ENCODE measurements around the gene NFKBIA.
"Not testable (repeated sequence)": the region's sequence is repeated elsewhere in the genome, so short reads cannot be mapped to it uniquely, and the experiment has no call there.

Gene NFKBIA

DNA sequence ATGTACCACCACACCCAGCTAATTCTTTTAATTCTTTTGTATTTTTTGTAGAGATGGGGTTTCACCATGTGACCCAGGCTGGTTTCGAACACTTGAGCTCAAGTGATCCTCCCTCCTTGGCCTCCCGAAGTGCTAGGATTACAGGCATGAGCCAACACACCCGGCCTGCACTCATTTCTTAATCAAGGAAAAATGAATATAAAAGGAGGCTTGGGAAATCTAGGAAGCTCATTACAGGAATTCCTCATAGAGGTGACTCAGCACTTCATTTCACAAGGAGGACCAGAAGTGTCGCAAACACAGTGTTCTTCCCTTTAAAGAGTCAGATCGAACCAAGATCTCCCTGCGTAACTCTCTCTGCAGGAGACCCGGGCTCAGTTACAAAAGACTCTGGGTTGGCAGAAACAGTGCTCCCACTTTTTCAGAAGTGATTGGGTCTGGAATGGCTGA is 30.3 kb downstream of the NFKBIA start:
- in situ Hi-C loops (cut with HindIII; ENCODE audit: low sequenced_read_pairs), result no loop called here

- in situ Hi-C loops (cut with HindIII; ENCODE audit: low sequenced_read_pairs), result not testable (repeated sequence)
Observed at GRCh38 chr14:35373208-35373607, 31.3 kb downstream of the NFKBIA start.

- in situ Hi-C loops (cut with HindIII; ENCODE audit: low sequenced_read_pairs), result no loop called here
Observed at GRCh38 chr14:35370969-35371368, 33.6 kb downstream of the NFKBIA start.

DNA sequence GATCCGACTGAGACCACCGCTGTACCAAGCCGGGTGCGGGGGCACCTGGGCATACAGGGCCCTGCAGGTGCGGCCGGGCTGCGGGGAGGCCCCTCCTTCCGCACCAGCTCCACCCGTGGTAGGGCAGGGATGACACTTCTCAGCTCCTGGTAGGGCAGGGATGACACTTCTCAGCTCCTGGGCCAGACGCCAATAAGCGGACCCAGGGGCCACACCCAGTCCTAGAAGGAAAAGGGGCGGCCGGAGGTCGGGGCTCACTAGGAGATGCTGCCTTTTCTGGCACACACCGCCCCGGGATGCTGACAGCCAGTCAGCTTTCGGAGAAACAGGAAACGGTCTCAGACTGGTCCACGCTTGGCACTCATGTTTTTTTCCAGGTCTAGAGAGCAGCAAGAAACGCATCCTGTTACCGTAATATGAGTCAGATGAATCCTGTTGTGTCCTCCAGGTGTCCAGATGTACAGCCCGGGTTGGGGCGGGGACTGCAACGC is 34.8 kb downstream of the NFKBIA start:
- in situ Hi-C loops (cut with HindIII; ENCODE audit: low sequenced_read_pairs), result no loop called here

- in situ Hi-C loops (cut with HindIII; ENCODE audit: low sequenced_read_pairs), result no loop called here
Observed at GRCh38 chr14:35368583-35369392, 35.8 kb downstream of the NFKBIA start.

DNA sequence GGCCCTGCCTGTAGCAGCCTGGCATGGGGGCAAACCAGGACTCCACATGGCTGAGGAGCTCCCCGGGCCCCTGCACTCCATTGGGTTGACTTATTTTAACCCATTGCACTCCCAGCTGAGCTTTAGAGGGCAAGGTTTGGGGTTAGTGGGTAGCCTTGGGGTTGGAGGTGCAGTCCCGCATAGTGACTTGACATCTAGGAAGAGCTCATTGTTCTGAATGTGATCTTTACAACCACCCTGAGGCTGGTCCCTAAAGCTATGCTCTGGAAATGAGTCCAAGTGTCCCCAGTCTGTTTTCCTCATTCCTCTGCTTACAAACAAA is 36.4 kb downstream of the NFKBIA start:
- in situ Hi-C loops (cut with HindIII; ENCODE audit: low sequenced_read_pairs), result no loop called here

DNA sequence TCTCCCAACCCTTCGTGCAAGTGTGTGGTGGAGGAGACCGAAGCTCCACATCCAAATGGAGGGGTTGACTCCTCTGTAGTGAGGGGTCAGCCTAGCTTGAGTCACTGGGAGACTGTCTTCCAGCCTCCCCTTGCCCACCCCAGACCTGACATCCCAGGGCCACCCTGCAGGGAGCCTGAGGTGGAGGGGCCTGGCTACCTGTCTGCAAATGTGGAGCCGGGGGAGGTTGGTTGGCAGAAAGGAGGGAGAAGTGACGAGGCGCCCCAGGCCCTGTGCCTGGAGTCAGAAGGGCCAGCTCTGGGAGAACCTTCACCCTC is 37.5 kb downstream of the NFKBIA start:
- in situ Hi-C loops (cut with HindIII; ENCODE audit: low sequenced_read_pairs), result no loop called here

DNA sequence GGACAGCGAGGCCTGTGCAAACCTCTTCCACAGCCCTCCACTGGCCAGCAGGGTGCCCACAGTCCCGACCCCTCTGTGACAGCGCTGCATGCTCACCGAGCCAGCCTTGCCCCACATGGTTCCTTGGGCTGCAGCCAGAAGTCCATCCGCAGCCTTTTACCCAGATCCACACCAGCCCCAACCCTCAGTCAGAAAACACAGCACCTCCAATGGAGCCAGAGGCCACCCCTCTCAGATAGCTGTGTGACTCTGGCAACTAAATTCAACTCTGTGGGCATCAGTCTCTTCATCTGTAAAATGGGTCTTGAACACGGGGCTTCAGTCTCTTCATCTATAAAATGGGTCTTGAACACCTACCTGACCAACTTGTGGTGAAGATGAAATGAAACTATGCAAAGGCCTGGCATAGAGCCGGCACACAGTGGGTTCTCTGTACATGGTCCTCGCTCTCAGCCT is 38.0 kb downstream of the NFKBIA start:
- in situ Hi-C loops (cut with HindIII; ENCODE audit: low sequenced_read_pairs), result no loop called here

GRCh38 chr14:35366056-35366451 is 38.5 kb downstream of the NFKBIA start:
- in situ Hi-C loops (cut with HindIII; ENCODE audit: low sequenced_read_pairs), result no loop called here

DNA sequence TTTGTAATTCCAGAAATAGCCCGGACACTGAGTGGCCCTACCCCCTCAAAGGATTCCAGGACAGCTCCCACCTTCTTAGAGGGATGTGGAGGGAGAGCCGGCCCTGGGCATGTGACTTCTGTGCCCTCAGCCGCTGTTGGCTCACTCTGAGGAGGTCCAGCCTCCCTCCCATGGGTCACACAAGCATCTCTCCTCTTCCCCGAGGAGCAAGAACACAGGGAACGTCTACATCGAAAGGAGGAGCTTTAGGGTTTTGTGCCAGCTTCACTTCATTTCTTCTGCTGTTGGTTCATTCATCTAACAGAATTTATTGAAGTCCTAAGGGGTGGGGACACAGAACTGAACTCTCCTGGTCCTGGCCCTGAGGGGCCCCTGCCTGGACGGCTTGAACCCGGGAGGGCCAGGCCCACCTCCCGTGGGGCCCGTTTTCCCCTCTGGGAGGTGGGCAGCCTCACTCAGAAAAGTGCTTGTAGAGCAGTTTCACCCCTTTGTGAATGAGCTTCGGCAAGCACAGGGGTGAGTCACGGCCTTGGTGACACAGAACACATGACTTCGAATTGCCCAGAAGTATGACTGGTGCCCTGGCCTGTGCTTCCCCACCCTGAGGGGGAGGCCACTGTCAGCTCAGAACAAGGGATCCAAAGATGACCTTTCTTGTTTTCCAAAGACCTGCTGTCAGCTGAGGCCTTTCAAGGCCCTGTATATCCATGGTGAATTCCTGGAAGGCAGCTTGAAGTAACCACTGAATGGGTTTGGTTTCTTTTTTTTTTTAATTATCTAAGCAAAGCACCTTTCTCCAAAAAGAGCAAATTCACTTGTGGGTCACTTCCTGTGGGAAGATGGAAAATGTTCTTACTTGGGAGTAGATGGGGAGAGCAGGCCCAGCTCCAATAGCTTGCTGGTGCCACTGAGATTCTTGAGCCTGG is 39.2 kb downstream of the NFKBIA start:
- in situ Hi-C loops (cut with HindIII; ENCODE audit: low sequenced_read_pairs), result no loop called here

DNA sequence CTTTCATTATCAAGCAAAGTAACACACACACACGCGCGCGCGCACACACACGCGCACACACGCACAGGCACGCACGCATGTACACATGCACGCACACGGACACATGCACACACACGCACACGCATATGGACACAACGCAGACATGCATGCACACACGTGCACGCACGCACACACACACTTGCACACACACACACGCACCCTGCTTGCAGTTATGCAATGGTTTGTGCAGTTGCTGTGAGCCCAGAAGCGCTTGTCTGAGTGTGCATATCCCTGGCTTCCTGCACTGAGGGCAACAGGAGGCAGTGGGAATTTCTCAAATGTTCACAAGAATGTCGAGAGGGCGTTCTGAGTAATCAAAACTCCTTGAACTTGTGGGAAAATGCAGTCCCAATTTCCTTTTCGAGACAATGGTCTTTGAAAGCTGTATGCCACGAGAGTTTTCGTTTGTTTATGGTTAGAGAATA is 41.6 kb downstream of the NFKBIA start:
- in situ Hi-C loops (cut with HindIII; ENCODE audit: low sequenced_read_pairs), result no loop called here

GRCh38 chr14:35362450-35362849 is 42.1 kb downstream of the NFKBIA start:
- in situ Hi-C loops (cut with HindIII; ENCODE audit: low sequenced_read_pairs), result no loop called here

DNA sequence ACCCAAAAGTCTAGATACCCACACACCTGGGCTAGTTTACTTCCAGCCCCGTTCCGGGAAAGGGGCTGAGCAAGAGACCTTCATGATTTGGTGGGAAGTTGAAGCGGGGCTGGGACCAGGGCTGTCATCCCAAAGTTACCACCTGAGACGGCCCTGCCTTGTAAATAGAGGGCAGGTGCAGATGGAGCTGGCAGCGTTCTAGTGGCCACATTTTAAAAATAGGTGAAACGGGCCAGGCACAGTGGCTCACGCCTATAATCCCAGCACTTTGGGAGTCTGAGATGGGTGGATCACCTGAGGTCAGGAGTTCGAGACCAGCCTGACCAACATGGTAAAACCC is 43.4 kb downstream of the NFKBIA start:
- in situ Hi-C loops (cut with HindIII; ENCODE audit: low sequenced_read_pairs), result no loop called here

DNA sequence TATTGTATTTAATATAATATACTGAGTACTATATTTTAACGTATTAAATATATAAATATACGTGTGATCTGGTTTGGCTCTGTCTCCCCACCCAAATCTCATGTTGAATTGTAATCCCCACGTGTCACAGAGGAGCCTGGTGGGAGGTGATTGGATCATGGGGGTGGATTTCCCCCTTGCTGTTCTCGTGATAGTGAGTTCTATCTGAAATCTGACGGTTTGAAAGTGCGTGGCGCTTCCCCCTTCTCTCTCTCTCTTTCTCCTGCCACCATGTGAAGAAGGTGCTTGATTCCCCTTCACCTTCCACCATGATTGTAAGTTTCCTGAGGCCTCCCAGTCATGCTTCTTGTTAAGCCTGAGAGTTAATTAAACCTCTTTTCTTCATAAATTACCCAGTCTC is 44.9 kb downstream of the NFKBIA start:
- in situ Hi-C loops (cut with HindIII; ENCODE audit: low sequenced_read_pairs), result not testable (repeated sequence)

GRCh38 chr14:35355981-35356841 is 48.3 kb downstream of the NFKBIA start:
- in situ Hi-C loops (cut with HindIII; ENCODE audit: low sequenced_read_pairs), result no loop called here

- in situ Hi-C loops (cut with HindIII; ENCODE audit: low sequenced_read_pairs), result not testable (repeated sequence)
Observed at GRCh38 chr14:35355235-35355634, 49.3 kb downstream of the NFKBIA start.

DNA sequence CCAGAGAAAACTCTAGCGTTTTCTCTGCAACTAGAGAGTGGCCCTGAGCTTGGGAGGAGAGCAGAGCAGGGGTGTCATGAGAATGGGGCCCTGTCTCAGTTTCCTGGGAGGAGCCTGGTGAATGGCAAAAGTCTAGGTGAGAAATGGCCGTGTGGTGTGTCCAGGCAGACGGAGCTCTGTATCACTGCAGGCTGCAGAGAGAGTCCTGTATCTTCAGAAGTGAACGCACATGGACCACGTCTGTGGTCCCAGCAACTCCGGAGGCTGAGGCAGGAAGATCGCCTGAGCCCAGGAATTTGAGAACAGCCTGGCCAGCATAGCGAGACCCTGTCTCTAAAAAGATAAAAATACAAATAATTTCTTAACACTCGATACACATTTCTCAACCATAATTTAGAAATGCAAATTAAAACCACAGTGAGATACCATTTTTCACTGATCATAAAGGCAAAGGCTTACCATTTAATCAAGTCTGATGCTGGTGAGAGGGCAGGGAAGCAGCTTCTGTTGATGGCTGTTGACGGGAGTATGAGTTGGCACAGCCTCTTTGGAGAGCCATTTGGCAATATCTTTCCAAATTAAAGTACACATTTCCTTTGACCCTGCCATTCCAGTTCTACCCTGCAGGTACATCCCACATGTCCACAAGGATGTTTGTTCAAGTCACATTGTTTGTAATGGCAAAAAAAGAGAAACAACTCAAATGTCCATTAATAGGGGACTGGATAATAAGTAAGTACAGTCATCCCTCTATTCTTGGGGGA is 51.0 kb downstream of the NFKBIA start:
- in situ Hi-C loops (cut with HindIII; ENCODE audit: low sequenced_read_pairs), result loop anchor here (5.0 kb wide), 1 partner anchor 54 kb away; no protein-coding TSS in a partner anchor

- in situ Hi-C loops (cut with HindIII; ENCODE audit: low sequenced_read_pairs), result loop anchor here (5.0 kb wide), 1 partner anchor 55 kb away; no protein-coding TSS in a partner anchor
Observed at GRCh38 chr14:35352274-35353233, 52.0 kb downstream of the NFKBIA start.

GRCh38 chr14:35351897-35352273 is 52.7 kb downstream of the NFKBIA start:
- in situ Hi-C loops (cut with HindIII; ENCODE audit: low sequenced_read_pairs), result loop anchor here (5.0 kb wide), 1 partner anchor 55 kb away; no protein-coding TSS in a partner anchor
